GM12892 (cell line): ENCODE data around the gene PSPN.
"Not testable (repeated sequence)": the region's sequence is repeated elsewhere in the genome, so short reads cannot be mapped to it uniquely, and the experiment has no call there.

Experiments used
- DNase-seq: peaks from one replicate; pipeline ENCODE4 v3.0.0; 2011; ENCODE audit not compliant: insufficient read length
- FAIRE-seq: peaks from 2 replicates; lab custom pipeline; 2011; peaks lifted over from hg19 to GRCh38; lab: Jason Lieb, UNC
- POLR2A ChIP-seq: IDR thresholded peaks from 2 replicates; pipeline ENCODE4 v1.6.1; 2011; ENCODE audit warnings: low read depth, low read length, control low read depth
- POLR2AphosphoS5 ChIP-seq: IDR thresholded peaks from 2 replicates; pipeline ENCODE4 v1.6.1; 2011; ENCODE audit warnings: low read depth, low read length, control low read depth
- TAF1 ChIP-seq: IDR thresholded peaks from 2 replicates; pipeline ENCODE4 v1.6.1; 2011; ENCODE audit warnings: low read depth, mild to moderate bottlenecking, control low read depth, low read length, borderline replicate concordance

Gene PSPN

DNA sequence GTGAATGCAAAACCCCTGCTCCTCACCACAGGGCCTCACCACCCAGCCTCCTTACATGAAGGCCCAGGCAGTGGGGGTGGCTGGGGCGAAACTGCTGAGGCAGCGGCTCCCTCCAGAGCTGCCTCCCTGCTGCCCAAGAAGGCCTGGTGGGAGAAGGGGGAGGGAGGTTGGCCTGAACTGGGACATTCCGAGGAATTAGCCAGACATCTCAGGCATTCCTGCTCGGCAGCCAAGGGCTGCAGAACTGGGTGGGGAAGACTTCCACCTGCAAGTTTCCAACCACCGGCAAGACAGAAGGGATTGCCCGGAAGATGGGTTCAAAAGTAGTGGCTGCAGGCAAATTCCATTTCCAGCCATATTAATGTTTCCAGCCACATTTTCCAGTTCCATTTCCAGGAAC is 2.3 kb upstream of the PSPN start:
- no peak for TF ChIP-seq POLR2AphosphoS5
- no peak for TF ChIP-seq TAF1
- no peak for TF ChIP-seq POLR2A
- FAIRE-seq (no peak), DNase-seq (no peak)

DNA sequence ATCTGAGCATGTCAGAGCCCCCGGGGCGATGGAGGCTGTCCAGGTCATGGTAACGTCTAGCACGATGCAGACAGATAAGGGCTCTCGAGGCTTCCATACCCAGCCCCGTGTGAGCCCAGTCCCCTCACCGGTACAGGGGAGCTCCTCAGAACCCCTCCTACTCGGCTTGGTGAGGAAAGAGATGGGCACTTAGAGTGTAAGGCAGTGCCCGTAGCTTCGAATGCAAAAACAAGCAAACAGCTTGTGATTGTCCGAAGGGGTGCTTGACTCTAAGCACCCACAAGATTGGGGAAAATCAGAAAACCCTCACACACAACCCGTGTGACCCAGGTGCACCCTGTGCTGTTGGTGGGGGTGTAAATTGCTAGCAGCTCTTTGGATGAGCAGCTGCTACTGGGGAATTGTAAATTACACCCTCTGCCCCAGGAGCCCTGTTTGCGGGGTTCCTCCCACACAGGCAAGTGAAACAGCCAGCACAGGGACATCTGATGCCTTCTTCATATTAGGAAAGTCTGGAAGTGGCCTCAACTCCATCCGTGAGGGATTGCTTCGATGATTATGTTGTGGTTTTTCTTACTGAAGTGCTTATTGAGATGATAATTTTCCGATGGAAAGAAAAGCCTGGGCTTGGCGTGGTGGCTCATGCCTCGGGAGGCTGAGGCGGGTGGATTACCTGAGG is 918 bp upstream of the PSPN start:
- DNase-seq = no peak
- FAIRE-seq = no peak
- TF ChIP-seq POLR2AphosphoS5 = peak; percentile 28; the same call in 1 of the 2 replicates
- no peak for TF ChIP-seq POLR2A

DNA sequence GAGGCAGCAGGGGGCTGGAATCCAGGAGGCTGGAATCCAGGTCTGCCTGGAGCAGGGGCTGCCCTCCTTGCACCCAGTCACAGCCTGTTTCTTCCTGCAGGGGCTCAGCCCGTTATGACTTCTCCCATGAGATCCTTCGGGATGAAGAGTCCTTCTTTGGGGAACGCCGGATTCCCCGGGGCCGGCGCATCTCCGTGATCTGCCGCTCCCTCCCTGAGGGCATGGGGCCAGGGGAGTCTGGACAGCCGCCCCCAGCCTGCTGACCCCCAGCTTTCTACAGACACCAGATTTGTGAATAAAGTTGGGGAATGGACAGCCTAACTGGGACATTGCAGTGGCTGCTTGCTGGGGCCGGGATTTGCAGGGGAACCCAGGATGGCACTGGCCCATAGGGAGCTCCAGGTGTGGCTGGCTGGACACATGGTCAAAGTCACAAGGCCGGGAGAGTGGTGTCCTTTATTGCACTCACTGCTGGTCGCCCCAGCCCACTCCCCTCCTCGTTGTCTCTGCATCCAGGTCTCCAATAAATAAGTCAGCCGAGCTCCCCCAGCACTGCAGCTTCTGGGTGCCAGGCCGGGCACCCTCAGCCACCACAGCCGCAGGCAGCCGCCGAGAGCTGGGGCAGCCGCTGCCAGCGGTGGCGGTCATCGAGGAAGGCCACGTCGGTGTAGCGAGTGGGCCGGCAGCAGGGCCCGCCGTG is 872 bp downstream of the PSPN start:
- DNase-seq (no peak), FAIRE-seq (no peak)
- no peak for TF ChIP-seq POLR2A
- no peak for TF ChIP-seq POLR2AphosphoS5
- no peak for TF ChIP-seq TAF1

DNA sequence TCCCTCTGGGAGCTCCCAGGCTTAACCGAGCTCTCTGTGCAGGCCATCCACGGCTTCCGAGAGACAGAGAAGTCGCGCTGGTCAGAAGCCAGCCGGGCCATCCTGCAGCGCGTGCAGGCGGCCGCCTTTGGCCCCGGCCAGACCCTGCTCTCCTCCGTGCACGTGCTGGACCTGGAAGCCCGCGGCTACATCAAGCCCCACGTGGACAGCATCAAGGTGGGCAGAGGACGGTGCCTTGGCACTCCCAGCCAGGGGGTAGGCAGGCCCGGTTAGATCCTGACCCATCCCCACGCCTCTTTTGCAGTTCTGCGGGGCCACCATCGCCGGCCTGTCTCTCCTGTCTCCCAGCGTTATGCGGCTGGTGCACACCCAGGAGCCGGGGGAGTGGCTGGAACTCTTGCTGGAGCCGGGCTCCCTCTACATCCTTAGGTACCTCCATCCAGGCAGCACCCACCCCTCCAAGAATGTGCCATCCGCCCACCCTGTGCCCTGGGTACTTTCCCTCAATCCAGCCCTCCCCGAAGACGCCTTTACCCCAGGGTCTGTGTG is 1.5 kb downstream of the PSPN start:
- no peak for TF ChIP-seq POLR2A
- TF ChIP-seq TAF1 = no peak
- no peak for TF ChIP-seq POLR2AphosphoS5
- no peak for DNase-seq
- no peak for FAIRE-seq

DNA sequence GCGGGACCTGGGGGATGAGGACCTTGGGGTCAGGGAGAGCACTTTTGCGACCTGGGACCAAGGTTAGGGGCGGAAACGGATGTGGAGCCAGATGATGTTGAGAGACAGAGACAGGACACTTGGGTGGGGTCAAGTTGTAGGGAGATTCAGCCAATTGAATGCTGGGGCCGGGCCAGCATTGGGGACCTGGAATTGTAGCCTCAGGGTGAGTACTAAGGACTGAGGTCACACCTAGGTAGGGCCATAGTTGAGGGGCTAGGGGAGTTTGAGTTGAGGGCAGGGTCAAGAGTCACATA is 2.0 kb downstream of the PSPN start:
- TF ChIP-seq TAF1 (no peak), POLR2A (no peak), POLR2AphosphoS5 (no peak)
- FAIRE-seq = no peak
- DNase-seq = no peak

DNA sequence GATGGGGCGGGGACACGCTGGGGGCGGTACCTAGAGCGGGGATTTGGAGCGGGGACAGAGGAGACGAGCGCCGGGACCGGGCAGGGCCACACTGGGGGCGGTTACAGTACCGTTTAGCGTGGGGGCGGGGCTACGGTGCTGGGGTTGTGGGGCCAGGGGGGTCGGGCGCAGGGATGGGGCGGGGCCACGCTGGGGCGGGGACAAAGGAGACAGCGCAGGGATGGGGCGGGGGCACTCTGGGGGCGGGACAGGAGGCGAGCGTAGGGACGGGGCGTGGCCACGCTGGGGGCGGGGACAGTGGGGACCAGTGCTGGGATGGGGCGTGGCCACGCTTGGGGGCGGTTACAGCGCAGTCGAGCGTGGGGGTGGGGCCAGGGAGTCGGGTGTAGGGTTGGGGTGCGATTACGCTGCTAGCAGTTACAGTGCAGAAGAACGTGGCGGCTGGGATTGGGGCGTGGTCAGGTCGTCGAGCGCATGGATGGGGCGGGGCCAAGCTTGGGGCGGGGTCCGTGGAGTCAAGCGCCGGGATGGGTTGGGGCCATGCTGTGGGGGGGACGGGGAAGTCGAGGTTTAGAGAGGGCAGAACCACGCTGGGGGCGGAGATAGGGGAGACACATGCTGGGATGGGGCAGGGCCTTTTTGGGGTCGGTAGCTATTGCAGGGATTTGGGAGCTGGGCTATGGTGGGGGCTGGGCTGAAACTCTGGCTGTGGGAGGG is 2.5 kb downstream of the PSPN start:
- TF ChIP-seq POLR2A (no peak), TAF1 (no peak), POLR2AphosphoS5 (no peak; the same call in 1 of the 2 replicates)
- no peak for FAIRE-seq
- peak; percentile 91 for DNase-seq

DNA sequence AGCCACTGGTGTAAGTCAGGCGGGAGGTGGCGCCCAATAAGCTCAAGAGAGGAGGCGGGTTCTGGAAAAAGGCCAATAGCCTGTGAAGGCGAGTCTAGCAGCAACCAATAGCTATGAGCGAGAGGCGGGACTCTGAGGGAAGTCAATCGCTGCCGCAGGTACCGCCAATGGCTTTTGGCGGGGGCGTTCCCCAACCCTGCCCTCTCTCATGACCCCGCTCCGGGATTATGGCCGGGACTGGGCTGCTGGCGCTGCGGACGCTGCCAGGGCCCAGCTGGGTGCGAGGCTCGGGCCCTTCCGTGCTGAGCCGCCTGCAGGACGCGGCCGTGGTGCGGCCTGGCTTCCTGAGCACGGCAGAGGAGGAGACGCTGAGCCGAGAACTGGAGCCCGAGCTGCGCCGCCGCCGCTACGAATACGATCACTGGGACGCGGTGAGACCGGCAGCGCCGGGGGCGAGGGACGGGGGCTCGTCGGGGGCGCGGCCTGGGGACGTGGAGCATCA is 3.1 kb downstream of the PSPN start, which contains the start of gene ALKBH7:
TSS of gene ALKBH7 (plus strand) at position 201 of the 502 bp plus-strand sequence. CDS start at position 228, 27 bp downstream.
- DNase-seq = peak; percentile 92
- no peak for TF ChIP-seq POLR2AphosphoS5
- peak; percentile 67; the same call in 1 of the 2 replicates for TF ChIP-seq POLR2A
- no peak for TF ChIP-seq TAF1
- FAIRE-seq = peak; percentile 100

DNA sequence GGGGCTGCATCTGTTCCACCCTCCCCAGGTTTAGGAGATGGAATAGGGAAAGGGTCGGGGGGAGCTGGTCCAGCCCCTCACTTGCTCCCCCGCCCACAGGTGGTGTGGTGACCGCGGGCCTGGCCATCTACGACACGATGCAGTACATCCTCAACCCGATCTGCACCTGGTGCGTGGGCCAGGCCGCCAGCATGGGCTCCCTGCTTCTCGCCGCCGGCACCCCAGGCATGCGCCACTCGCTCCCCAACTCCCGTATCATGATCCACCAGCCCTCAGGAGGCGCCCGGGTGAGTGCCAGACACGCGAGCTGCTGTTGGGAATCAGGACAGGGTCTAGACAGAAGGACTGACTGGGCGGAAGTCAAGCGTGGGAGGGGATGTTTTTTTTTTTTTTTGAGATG is 11.4 kb downstream of the PSPN start:
- DNase-seq (no peak), FAIRE-seq (no peak)
- TF ChIP-seq POLR2A = no peak
- TF ChIP-seq TAF1 = no peak
- no peak for TF ChIP-seq POLR2AphosphoS5

DNA sequence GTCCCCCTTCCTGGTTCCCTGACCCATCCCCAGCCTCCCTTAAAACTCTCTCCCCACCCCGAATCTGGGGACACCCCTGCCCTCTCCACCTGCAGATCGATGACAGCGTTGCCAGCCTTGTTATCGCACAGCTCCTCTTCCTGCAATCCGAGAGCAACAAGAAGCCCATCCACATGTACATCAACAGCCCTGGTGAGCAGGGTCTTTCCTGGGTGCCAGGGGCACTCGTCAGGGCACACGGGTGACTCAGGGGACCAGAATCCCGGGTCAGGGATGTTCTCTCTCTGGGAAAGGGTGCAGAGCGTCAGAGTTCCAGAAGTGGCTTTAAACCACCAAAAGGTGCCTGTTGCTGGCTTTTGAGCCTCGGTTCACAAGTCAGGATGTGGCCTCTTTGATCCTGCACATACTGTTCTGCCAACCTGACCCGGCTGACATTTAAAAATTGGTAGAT is 13.4 kb downstream of the PSPN start:
- FAIRE-seq = peak; percentile 85
- TF ChIP-seq POLR2AphosphoS5 (no peak), POLR2A (no peak), TAF1 (no peak)
- no peak for DNase-seq

DNA sequence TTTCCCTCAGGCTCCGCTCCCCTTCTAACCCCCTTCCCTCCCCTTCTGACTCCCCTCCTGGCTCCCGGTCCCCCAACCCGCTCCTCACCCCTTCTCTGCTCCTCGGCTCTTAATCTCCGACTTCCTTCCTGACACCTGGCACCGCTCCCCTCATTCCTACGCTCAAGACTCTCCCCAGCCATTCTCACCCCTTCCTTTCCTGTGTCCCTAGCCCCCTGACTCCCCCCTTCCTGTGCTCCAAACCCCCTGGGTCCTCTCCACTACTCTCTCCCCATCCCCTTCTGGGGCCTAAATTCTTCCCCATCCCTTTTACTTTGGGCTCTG is 13.7 kb downstream of the PSPN start:
- FAIRE-seq = no peak
- no peak for DNase-seq

DNA sequence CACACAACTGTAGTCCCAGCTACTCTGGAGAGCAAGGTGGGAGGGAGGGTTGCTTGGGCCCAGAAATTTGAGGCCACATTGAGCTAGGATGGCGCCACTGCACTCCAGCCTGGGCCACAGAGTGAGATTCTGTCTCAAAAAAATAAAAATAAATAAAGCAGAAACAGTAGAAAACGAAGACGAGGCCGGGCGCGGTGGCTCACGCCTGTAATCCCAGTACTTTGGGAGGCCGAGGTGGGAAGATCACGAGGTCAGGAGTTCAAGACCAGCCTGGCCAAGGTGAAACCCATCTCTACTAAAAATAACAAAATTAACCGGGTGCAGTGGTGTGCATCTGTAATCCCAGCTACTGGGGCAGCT is 14.9 kb downstream of the PSPN start:
- not testable (repeated sequence) for DNase-seq, FAIRE-seq

More for the DNA sequence above, 13.7 kb downstream of the PSPN start:
- TF ChIP-seq POLR2AphosphoS5 (no peak), POLR2A (no peak), TAF1 (no peak)

DNA sequence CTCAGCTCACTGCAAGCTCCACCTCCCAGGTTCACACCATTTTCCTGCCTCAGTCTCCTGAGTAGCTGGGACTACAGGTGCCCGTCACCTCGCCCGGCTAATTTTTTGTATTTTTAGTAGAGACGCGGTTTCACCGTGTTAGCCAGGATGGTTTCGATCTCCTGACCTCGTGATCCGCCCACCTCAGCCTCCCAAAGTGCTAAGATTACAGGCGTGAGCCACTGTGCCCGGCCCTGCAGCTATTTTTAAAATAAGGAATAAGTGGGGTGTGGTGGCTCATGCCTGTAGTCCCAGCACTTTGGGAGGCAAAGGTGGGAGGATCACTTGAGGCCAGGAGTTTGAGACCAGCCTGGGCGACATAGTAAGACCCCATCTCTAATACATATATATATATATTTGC is 15.3 kb downstream of the PSPN start:
- not testable (repeated sequence) for DNase-seq, FAIRE-seq
